Sigmoid colon (tissue), 7 donors: ENCODE results near the gene CNRIP1. TPM values are rescaled to one million over a fixed set of nuclear protein-coding genes. Genes with fewer than 3 reads are reported as not detected.

Experiments used
- DNase-seq: peaks from one replicate; pipeline ENCODE4 v3.0.0-alpha.2; 2019
- H3K27ac ChIP-seq, 4 donors: fragments of 200-600 bp; sonication (generic); one replicate each; pipeline ENCODE4 v1.5.1; 2016 to 2019; ENCODE audit warnings: mild to moderate bottlenecking in 1 of 4
- H3K27me3 ChIP-seq, 3 donors: fragments of 200-600 bp; sonication (generic); one replicate each; pipeline ENCODE4 v1.5.1; 2019; ENCODE audit warnings: mild to moderate bottlenecking in 1 of 3
- H3K36me3 ChIP-seq, 4 donors: fragments of 200-600 bp; sonication (generic); one replicate each; pipeline ENCODE4 v1.5.1; 2016 to 2019
- H3K4me1 ChIP-seq, 4 donors: fragments of 200-600 bp; sonication (generic); one replicate each; pipeline ENCODE4 v1.5.1; 2017 to 2019
- H3K4me3 ChIP-seq, 4 donors: fragments of 200-600 bp; sonication (generic); one replicate each; pipeline ENCODE4 v1.5.1; 2017 to 2019; ENCODE audit warnings: mild to moderate bottlenecking in 2 of 4, moderate library complexity in 1 of 4
- H3K9me3 ChIP-seq, 4 donors: fragments of 200-600 bp in 3 of 4; sonication (generic) in 3 of 4; one replicate each; pipeline versions ENCODE4 v1.5.1 to v1.6.1; 2013 to 2019
- CTCF ChIP-seq, 4 experiments: fragments of 450-650 bp in 3 of 4; fragments of 200-600 bp in 1 of 4; IDR thresholded peaks; one replicate each; pipeline ENCODE4 v1.5.1; 2016 to 2019; ENCODE audit warnings: antibody characterized with exemption in 4 of 4, mild to moderate bottlenecking in 3 of 4, moderate library complexity in 2 of 4
- EP300 ChIP-seq, 4 donors: sonication (generic); formaldehyde crosslinking; IDR thresholded peaks; one replicate each; pipeline ENCODE4 v1.6.1; 2017; ENCODE audit warnings: antibody characterized with exemption in 4 of 4
- POLR2A ChIP-seq, 2 donors: fragments of 450-650 bp; IDR thresholded peaks; one replicate each; pipeline ENCODE4 v1.6.1; 2016; ENCODE audit warnings: antibody characterized with exemption in 2 of 2, mild to moderate bottlenecking in 2 of 2, moderate library complexity in 2 of 2
- POLR2AphosphoS5 ChIP-seq, 4 donors: sonication (generic); formaldehyde crosslinking; IDR thresholded peaks; one replicate each; pipeline ENCODE4 v1.6.1; 2017; ENCODE audit warnings: antibody characterized with exemption in 4 of 4
- WGBS, 2 donors: extraction: QIAGEN DNeasy Blood & Tissue Kit; methylation state at CpG; one replicate each; pipeline ENCODE4 v1.1.7; 2013; 5-methylcytosine and 5-hydroxymethylcytosine counted together
- intact Hi-C: fragments of 100-400 bp; cut with DNase I; formaldehyde crosslinking; loops from one replicate; pipeline ENCODE4 v1.15.1; 2023
- polyA plus RNA-seq, 3 donors: library from polyadenylated mRNA; stranded (reverse); fragments of 200-250 nt; gene quantifications; one replicate each; pipeline ENCODE4 v1.2.3, GENCODE V29; 2013
- total RNA-seq, 4 donors: library from RNA; depleted of rRNA; stranded (reverse); fragments of >200 nt; gene quantifications; one replicate each; pipeline ENCODE4 v1.1.0, GENCODE V29; 2016
- donor health status: healthy with polysubstance abuse.
- donor health status: Bipolar disorder and iron deficiency.
- donor health status: healthy.

The CNRIP1 gene
- total and polyA plus RNA-seq, 7 donors: 6.2 to 38.2 (median 22.5) TPM

- TF ChIP-seq EP300 (IDR thresholded peaks at IDR 0.05) (no peak), POLR2A (IDR thresholded peaks at IDR 0.05) (no peak), CTCF (IDR thresholded peaks at IDR 0.05) (no peak), POLR2AphosphoS5 (IDR thresholded peaks at IDR 0.05) (no peak)
- Histone ChIP-seq H3K27me3 (no peaks in the 10 kb centered on the region), H3K27ac (no peak overlapping the region), H3K36me3 (no peaks in the 10 kb centered on the region), H3K4me3 (no peak overlapping the region), H3K9me3 (no peaks in the 10 kb centered on the region), H3K4me1 (no peaks in the 10 kb centered on the region)
- intact Hi-C loops: no loop called here
- DNase-seq: no peak
- 70 to 79% methylated on average over 2 of the region's 2 CpGs for WGBS, 2 donors
These were observed 47.3 kb downstream of the CNRIP1 start for GRCh38 chr2:68272246-68272994.

GRCh38 chr2:68266655-68267054 is 53.1 kb downstream of the CNRIP1 start:
- no peaks in the 10 kb centered on the region for H3K9me3 ChIP-seq
- DNase-seq: no peak
- no peaks in the 10 kb centered on the region for H3K27me3 ChIP-seq
- H3K4me3 ChIP-seq: no peak overlapping the region
- whole genome bisulfite sequencing, 2 donors: 95 to 99% methylated on average over 1 of the region's 1 CpG
- no peaks in the 10 kb centered on the region for H3K36me3 ChIP-seq
- no peak overlapping the region for H3K27ac ChIP-seq
- intact Hi-C loops: no loop called here
- no peak for TF ChIP-seq POLR2A (IDR thresholded peaks at IDR 0.05)
- TF ChIP-seq EP300 (IDR thresholded peaks at IDR 0.05): no peak
- no peak for TF ChIP-seq CTCF (IDR thresholded peaks at IDR 0.05)
- no peak for TF ChIP-seq POLR2AphosphoS5 (IDR thresholded peaks at IDR 0.05)
- no peaks in the 10 kb centered on the region for H3K4me1 ChIP-seq

- no peak overlapping the region for H3K27ac ChIP-seq
- 25 to 72% methylated on average over 2 of the region's 2 CpGs for WGBS, 2 donors
- H3K9me3 ChIP-seq: no peaks in the 10 kb centered on the region
- no peak for DNase-seq
- TF ChIP-seq POLR2AphosphoS5 (IDR thresholded peaks at IDR 0.05): no peak
- TF ChIP-seq EP300 (IDR thresholded peaks at IDR 0.05): no peak
- no peak for TF ChIP-seq CTCF (IDR thresholded peaks at IDR 0.05)
- TF ChIP-seq POLR2A (IDR thresholded peaks at IDR 0.05): no peak
- H3K27me3 ChIP-seq: no peaks in the 10 kb centered on the region
- no peaks in the 10 kb centered on the region for H3K36me3 ChIP-seq
- no peak overlapping the region for H3K4me3 ChIP-seq
- intact Hi-C loops: no loop called here
- no peaks in the 10 kb centered on the region for H3K4me1 ChIP-seq
These were observed 56.1 kb downstream of the CNRIP1 start for GRCh38 chr2:68263632-68264031.

- Histone ChIP-seq H3K27me3 (no peaks in the 10 kb centered on the region), H3K4me1 (peaks cover 0 to 7% (median 2%) of the 10 kb centered on the region in 4 donors), H3K9me3 (no peaks in the 10 kb centered on the region), H3K36me3 (no peaks in the 10 kb centered on the region), H3K4me3 (no peak overlapping the region), H3K27ac (no peak overlapping the region)
- intact Hi-C loops: loop anchor here (10.0 kb wide), 1 partner anchor 186 kb away; no protein-coding TSS in a partner anchor
- TF ChIP-seq POLR2AphosphoS5 (IDR thresholded peaks at IDR 0.05): no peak
- TF ChIP-seq EP300 (IDR thresholded peaks at IDR 0.05): no peak
- DNase-seq: no peak
- WGBS, 2 donors: 94 to 96% methylated on average over 2 of the region's 2 CpGs
These were observed 60.9 kb downstream of the CNRIP1 start for GRCh38 chr2:68258851-68259250.

GRCh38 chr2:68256093-68256450 is 63.7 kb downstream of the CNRIP1 start:
- 88 to 96% methylated on average over 1 of the region's 1 CpG for WGBS, 2 donors
- no peaks in the 10 kb centered on the region for H3K36me3 ChIP-seq
- H3K4me3 ChIP-seq: no peak overlapping the region
- H3K27ac ChIP-seq: no peak overlapping the region
- no peak for DNase-seq
- intact Hi-C loops: loop anchor here (10.0 kb wide), 1 partner anchor 189 kb away; no protein-coding TSS in a partner anchor
- peaks cover 0 to 11% (median 5%) of the 10 kb centered on the region in 4 donors for H3K4me1 ChIP-seq
- no peaks in the 10 kb centered on the region for H3K9me3 ChIP-seq
- no peaks in the 10 kb centered on the region for H3K27me3 ChIP-seq
- no peak for TF ChIP-seq CTCF (IDR thresholded peaks at IDR 0.05)
- no peak for TF ChIP-seq EP300 (IDR thresholded peaks at IDR 0.05)
